SK-N-SH (cell line): Measurements from ENCODE around the gene AP3D1. TPM values are rescaled to one million over a fixed set of nuclear protein-coding genes. Genes with fewer than 3 reads are reported as not detected.

Source experiments
- CTCF ChIA-PET: fragments of 300-600, 350-600 bp; formaldehyde crosslinking; extraction: SDS; loops from one replicate; lab custom pipeline; 2021; lab: Yijun Ruan, JAX
- POLR2A ChIA-PET: fragments of 350-600 bp; sonication (Branson Sonifier 250); formaldehyde crosslinking; extraction: SDS; loops from one replicate; lab custom pipeline; 2020; ENCODE audit warnings: antibody characterized with exemption, inconsistent platforms; lab: Yijun Ruan, JAX
- DNase-seq: peaks from one replicate; pipeline ENCODE4 v3.0.0; 2012
- H2AFZ ChIP-seq: fragments of 200-600 bp; sonication (generic); 2 replicates; pipeline ENCODE4 v1.8.1; 2016; ENCODE audit warnings: antibody characterized with exemption, mild to moderate bottlenecking, low read depth
- H3F3A ChIP-seq: fragments of 200-600 bp; sonication (generic); replicated peaks from 2 replicates; pipeline ENCODE3; 2016; ENCODE audit warnings: antibody characterized with exemption, mild to moderate bottlenecking; ENCODE audit not compliant: insufficient read depth
- H3K27ac ChIP-seq, 2 experiments: fragments of 200-500 bp in 1 of 2; fragments of 200-600 bp in 1 of 2; sonication (Bioruptor generic) in 1 of 2; sonication (generic), shearing (Covaris generic) in 1 of 2; 2 replicates each; pipeline versions ENCODE4 v1.5.1 to v1.6.1; 2014 to 2016; ENCODE audit warnings: low read depth in 2 of 2, inconsistent platforms in 1 of 2, low read length in 1 of 2, mild to moderate bottlenecking in 1 of 2, mixed read lengths in 1 of 2
- H3K27me3 ChIP-seq: fragments of 200-600 bp; sonication (generic), shearing (Covaris generic); 2 replicates; pipeline ENCODE4 v1.6.1; 2016; ENCODE audit warnings: mixed run types; ENCODE audit not compliant: insufficient read depth
- H3K36me3 ChIP-seq, 2 experiments: fragments of 200-500 bp in 1 of 2; fragments of 200-600 bp in 1 of 2; sonication (Bioruptor generic) in 1 of 2; sonication (generic) in 1 of 2; replicated peaks in 1 of 2; 2 replicates each; pipeline versions ENCODE3 to v1.5.1; 2014 to 2016; ENCODE audit warnings: low read length in 1 of 2, mild to moderate bottlenecking in 1 of 2; ENCODE audit not compliant: insufficient read depth in 2 of 2, control insufficient read depth in 1 of 2
- H3K4me1 ChIP-seq, 2 experiments: fragments of 200-500 bp in 1 of 2; fragments of 200-600 bp in 1 of 2; sonication (Bioruptor generic) in 1 of 2; sonication (generic), shearing (Covaris generic) in 1 of 2; 2 replicates each; pipeline versions ENCODE4 v1.5.1 to v1.6.1; 2014 to 2016; ENCODE audit warnings: low read depth in 1 of 2, low read length in 1 of 2, mixed run types in 1 of 2; ENCODE audit not compliant: insufficient read depth in 2 of 2, control insufficient read depth in 1 of 2
- H3K4me2 ChIP-seq: fragments of 200-600 bp; sonication (generic), shearing (Covaris generic); 2 replicates; pipeline ENCODE4 v1.6.1; 2017; ENCODE audit warnings: mixed run types
- H3K4me3 ChIP-seq, 2 experiments: fragments of 200-500 bp in 1 of 2; fragments of 200-600 bp in 1 of 2; sonication (Bioruptor generic) in 1 of 2; sonication (generic), shearing (Covaris generic) in 1 of 2; 2 replicates each; pipeline versions ENCODE4 v1.5.1 to v1.8.1; 2014 to 2016; ENCODE audit warnings: low read depth in 2 of 2, inconsistent platforms in 1 of 2, low read length in 1 of 2, mild to moderate bottlenecking in 1 of 2, mixed read lengths in 1 of 2, moderate library complexity in 1 of 2
- H3K79me2 ChIP-seq: fragments of 200-600 bp; sonication (generic); 2 replicates; pipeline ENCODE4 v1.8.1; 2017; ENCODE audit warnings: mild to moderate bottlenecking; ENCODE audit not compliant: insufficient read depth
- H3K9ac ChIP-seq: fragments of 200-600 bp; sonication (generic); 2 replicates; pipeline ENCODE4 v1.6.1; 2017; ENCODE audit warnings: mixed run types
- H3K9me2 ChIP-seq: fragments of 200-600 bp; sonication (generic); 2 replicates; pipeline ENCODE4 v1.6.1; 2017; ENCODE audit warnings: mixed run types
- H3K9me3 ChIP-seq: fragments of 200-600 bp; sonication (generic); 2 replicates; pipeline ENCODE4 v1.6.1; 2017; ENCODE audit warnings: mixed run types, mild to moderate bottlenecking, moderate library complexity
- H4K20me1 ChIP-seq: fragments of 200-600 bp; sonication (generic); 2 replicates; pipeline ENCODE4 v1.6.1; 2017; ENCODE audit warnings: mild to moderate bottlenecking, mixed run types; ENCODE audit not compliant: insufficient read depth
- CHD2 ChIP-seq: fragments of 150-350 bp; IDR thresholded peaks from 2 replicates; pipeline ENCODE4 v1.6.1; 2018; ENCODE audit warnings: low read length; ENCODE audit not compliant: partially characterized antibody
- ELF1 ChIP-seq: IDR thresholded peaks from 2 replicates; pipeline ENCODE4 v1.4.0; 2012
- EP300 ChIP-seq, 2 experiments: IDR thresholded peaks; 2 replicates each; pipeline versions ENCODE4 v1.4.0 to v1.6.1; 2012; ENCODE audit warnings: borderline replicate concordance in 1 of 2, low read depth in 1 of 2, low read length in 1 of 2
- EZH2phosphoT487 ChIP-seq: fragments of 200-600 bp; sonication (generic); IDR thresholded peaks from 2 replicates; pipeline ENCODE4 v1.6.1; 2017; ENCODE audit warnings: low read depth, mixed run types, mild to moderate bottlenecking, antibody characterized with exemption, moderate library complexity, borderline replicate concordance
- FOXM1 ChIP-seq: IDR thresholded peaks from 2 replicates; pipeline ENCODE4 v1.4.0; 2012; ENCODE audit warnings: low read depth, mild to moderate bottlenecking
- GABPA ChIP-seq: IDR thresholded peaks from 2 replicates; pipeline ENCODE4 v1.4.0; 2012; ENCODE audit warnings: low read depth, mild to moderate bottlenecking
- GATA2 ChIP-seq: sonication (generic); formaldehyde crosslinking; IDR thresholded peaks from 2 replicates; pipeline ENCODE4 v1.5.0; 2020; ENCODE audit warnings: mild to moderate bottlenecking, missing genetic modification reagents
- JUND ChIP-seq: IDR thresholded peaks from 2 replicates; pipeline ENCODE4 v1.4.0; 2012
- MEF2A ChIP-seq: IDR thresholded peaks from 2 replicates; pipeline ENCODE4 v1.4.0; 2012; ENCODE audit warnings: low read depth, borderline replicate concordance
- MXI1 ChIP-seq: IDR thresholded peaks from 2 replicates; pipeline ENCODE4 v1.6.1; 2012; ENCODE audit warnings: mild to moderate bottlenecking, low read depth, low read length, improper control_type of control experiment
- NRF1 ChIP-seq: IDR thresholded peaks from 2 replicates; pipeline ENCODE4 v1.6.1; 2012; ENCODE audit warnings: low read depth, mild to moderate bottlenecking, low read length
- POLR2AphosphoS5 ChIP-seq: IDR thresholded peaks from 2 replicates; pipeline ENCODE4 v1.6.1; 2012; ENCODE audit warnings: low read depth, low read length
- RFX5 ChIP-seq: IDR thresholded peaks from 2 replicates; pipeline ENCODE4 v1.6.1; 2012; ENCODE audit warnings: mild to moderate bottlenecking, improper control_type of control experiment, low read length
- SIN3A ChIP-seq: IDR thresholded peaks from 2 replicates; pipeline ENCODE4 v1.6.1; 2012; ENCODE audit warnings: low read depth, mild to moderate bottlenecking, low read length, moderate library complexity, borderline replicate concordance
- TAF1 ChIP-seq: IDR thresholded peaks from 2 replicates; pipeline ENCODE4 v1.6.1; 2012; ENCODE audit warnings: low read depth, mild to moderate bottlenecking, low read length, moderate library complexity, borderline replicate concordance
- TCF12 ChIP-seq: IDR thresholded peaks from 2 replicates; pipeline ENCODE4 v1.4.0; 2012
- YY1 ChIP-seq: IDR thresholded peaks from 2 replicates; pipeline ENCODE4 v1.4.0; 2012; ENCODE audit warnings: low read depth, mild to moderate bottlenecking
- ZBTB33 ChIP-seq: IDR thresholded peaks from 2 replicates; pipeline ENCODE4 v1.4.0; 2012; ENCODE audit warnings: low read depth, borderline replicate concordance
- WGBS: methylation state at CpG from one replicate; pipeline ENCODE4 v1.1.6; 2017; ENCODE audit warnings: low lambda C conversion rate; 5-methylcytosine and 5-hydroxymethylcytosine counted together
- polyA plus RNA-seq, 3 experiments: library from polyadenylated mRNA; depleted of rRNA; stranded (reverse); fragments of >200 nt; gene quantifications; 2 replicates each; pipeline ENCODE4 v1.2.3, GENCODE V29; 2012
- TF ChIP-seq, protein P1 (sequence below): fragments of 200-600 bp; sonication (generic); IDR thresholded peaks from 2 replicates; pipeline ENCODE4 v1.6.1; 2017; ENCODE audit warnings: antibody characterized with exemption, mild to moderate bottlenecking, moderate library complexity
- TF ChIP-seq, protein P2 (sequence below): IDR thresholded peaks from 2 replicates; pipeline ENCODE4 v1.6.1; 2012; ENCODE audit warnings: mild to moderate bottlenecking, low read depth, low read length, moderate library complexity
- TF ChIP-seq, protein P3 (sequence below): IDR thresholded peaks from 2 replicates; pipeline ENCODE4 v1.4.0; 2012; ENCODE audit warnings: low read depth
- TF ChIP-seq, protein P4 (sequence below): IDR thresholded peaks from 2 replicates; pipeline ENCODE4; 2012

Gene AP3D1
- polyA plus RNA-seq, 1 of the 3 experiments (the other 2 are of a cell fraction) = 127 TPM

GRCh38 chr19:2166741-2167738 lies 15.7 kb upstream of the AP3D1 start:
- peaks cover 45% of the 10 kb centered on the region for H3F3A ChIP-seq
- peak overlapping the region; percentile 79 for H3K4me2 ChIP-seq
- peaks cover 48% of the 10 kb centered on the region for H4K20me1 ChIP-seq
- H3K9me2 ChIP-seq = no peaks in the 10 kb centered on the region
- H3K27ac ChIP-seq = peak overlapping the region; percentile 62 to 90
- peak; percentile 89 for DNase-seq
- peaks cover 81% of the 10 kb centered on the region for H3K79me2 ChIP-seq
- no peak overlapping the region for H2AFZ ChIP-seq
- peak overlapping the region; percentile 24; the same call in 1 of the 2 replicates for H3K9ac ChIP-seq
- 36% methylated on average over 23 of the region's 35 CpGs for WGBS
- peaks cover 45 to 46% of the 10 kb centered on the region in 2 experiments for H3K4me1 ChIP-seq
- H3K4me3 ChIP-seq = 0 out of 4 replicates have a peak overlapping the region, but pooled peaks of 1 of the 2 experiments have one; percentile 32
- ChIA-PET CTCF (interaction anchor here (0.7 to 1.5 kb wide), 3 partner anchors 11 to 19 kb away, joined by 3 to 6 read pairs (median 4); no protein-coding TSS in a partner anchor), POLR2A (no interaction called here)
- no peaks in the 10 kb centered on the region for H3K9me3 ChIP-seq
- H3K36me3 ChIP-seq = no peaks in the 10 kb centered on the region
- H3K27me3 ChIP-seq = no peaks in the 10 kb centered on the region
- TF ChIP-seq FOXM1 = no peak
- TF ChIP-seq GABPA = no peak
- no peak for TF ChIP-seq EZH2phosphoT487
- no peak for TF ChIP-seq RFX5
- TF ChIP-seq TCF12 = no peak
- TF ChIP-seq MXI1 = peak; percentile 88
- TF ChIP-seq YY1 = no peak
- TF ChIP-seq ELF1 = no peak
- TF ChIP-seq, protein P1, sequence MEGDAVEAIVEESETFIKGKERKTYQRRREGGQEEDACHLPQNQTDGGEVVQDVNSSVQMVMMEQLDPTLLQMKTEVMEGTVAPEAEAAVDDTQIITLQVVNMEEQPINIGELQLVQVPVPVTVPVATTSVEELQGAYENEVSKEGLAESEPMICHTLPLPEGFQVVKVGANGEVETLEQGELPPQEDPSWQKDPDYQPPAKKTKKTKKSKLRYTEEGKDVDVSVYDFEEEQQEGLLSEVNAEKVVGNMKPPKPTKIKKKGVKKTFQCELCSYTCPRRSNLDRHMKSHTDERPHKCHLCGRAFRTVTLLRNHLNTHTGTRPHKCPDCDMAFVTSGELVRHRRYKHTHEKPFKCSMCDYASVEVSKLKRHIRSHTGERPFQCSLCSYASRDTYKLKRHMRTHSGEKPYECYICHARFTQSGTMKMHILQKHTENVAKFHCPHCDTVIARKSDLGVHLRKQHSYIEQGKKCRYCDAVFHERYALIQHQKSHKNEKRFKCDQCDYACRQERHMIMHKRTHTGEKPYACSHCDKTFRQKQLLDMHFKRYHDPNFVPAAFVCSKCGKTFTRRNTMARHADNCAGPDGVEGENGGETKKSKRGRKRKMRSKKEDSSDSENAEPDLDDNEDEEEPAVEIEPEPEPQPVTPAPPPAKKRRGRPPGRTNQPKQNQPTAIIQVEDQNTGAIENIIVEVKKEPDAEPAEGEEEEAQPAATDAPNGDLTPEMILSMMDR = no peak
- no peak for TF ChIP-seq CHD2
- TF ChIP-seq POLR2AphosphoS5 = no peak
- TF ChIP-seq, protein P2, sequence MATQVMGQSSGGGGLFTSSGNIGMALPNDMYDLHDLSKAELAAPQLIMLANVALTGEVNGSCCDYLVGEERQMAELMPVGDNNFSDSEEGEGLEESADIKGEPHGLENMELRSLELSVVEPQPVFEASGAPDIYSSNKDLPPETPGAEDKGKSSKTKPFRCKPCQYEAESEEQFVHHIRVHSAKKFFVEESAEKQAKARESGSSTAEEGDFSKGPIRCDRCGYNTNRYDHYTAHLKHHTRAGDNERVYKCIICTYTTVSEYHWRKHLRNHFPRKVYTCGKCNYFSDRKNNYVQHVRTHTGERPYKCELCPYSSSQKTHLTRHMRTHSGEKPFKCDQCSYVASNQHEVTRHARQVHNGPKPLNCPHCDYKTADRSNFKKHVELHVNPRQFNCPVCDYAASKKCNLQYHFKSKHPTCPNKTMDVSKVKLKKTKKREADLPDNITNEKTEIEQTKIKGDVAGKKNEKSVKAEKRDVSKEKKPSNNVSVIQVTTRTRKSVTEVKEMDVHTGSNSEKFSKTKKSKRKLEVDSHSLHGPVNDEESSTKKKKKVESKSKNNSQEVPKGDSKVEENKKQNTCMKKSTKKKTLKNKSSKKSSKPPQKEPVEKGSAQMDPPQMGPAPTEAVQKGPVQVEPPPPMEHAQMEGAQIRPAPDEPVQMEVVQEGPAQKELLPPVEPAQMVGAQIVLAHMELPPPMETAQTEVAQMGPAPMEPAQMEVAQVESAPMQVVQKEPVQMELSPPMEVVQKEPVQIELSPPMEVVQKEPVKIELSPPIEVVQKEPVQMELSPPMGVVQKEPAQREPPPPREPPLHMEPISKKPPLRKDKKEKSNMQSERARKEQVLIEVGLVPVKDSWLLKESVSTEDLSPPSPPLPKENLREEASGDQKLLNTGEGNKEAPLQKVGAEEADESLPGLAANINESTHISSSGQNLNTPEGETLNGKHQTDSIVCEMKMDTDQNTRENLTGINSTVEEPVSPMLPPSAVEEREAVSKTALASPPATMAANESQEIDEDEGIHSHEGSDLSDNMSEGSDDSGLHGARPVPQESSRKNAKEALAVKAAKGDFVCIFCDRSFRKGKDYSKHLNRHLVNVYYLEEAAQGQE = no peak
- peak in 1 of 2 experiments; percentile 48; a peak in 2 of 4 replicates for TF ChIP-seq EP300 (IDR thresholded peaks at IDR 0.05; ENCODE audit: borderline replicate concordance in 1 of 2, low read depth in 1 of 2, low read length in 1 of 2)
- TF ChIP-seq GATA2 = no peak
- TF ChIP-seq TAF1 = peak; percentile 27; the same call in 1 of the 2 replicates
- TF ChIP-seq SIN3A = no peak
- TF ChIP-seq, protein P3, sequence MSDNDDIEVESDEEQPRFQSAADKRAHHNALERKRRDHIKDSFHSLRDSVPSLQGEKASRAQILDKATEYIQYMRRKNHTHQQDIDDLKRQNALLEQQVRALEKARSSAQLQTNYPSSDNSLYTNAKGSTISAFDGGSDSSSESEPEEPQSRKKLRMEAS = peak; percentile 34
- TF ChIP-seq NRF1 = no peak
- TF ChIP-seq, protein P4, sequence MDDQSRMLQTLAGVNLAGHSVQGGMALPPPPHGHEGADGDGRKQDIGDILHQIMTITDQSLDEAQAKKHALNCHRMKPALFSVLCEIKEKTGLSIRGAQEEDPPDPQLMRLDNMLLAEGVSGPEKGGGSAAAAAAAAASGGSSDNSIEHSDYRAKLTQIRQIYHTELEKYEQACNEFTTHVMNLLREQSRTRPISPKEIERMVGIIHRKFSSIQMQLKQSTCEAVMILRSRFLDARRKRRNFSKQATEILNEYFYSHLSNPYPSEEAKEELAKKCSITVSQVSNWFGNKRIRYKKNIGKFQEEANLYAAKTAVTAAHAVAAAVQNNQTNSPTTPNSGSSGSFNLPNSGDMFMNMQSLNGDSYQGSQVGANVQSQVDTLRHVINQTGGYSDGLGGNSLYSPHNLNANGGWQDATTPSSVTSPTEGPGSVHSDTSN = 0 out of 2 replicates have a peak, but pooled peaks have one; percentile 15
- TF ChIP-seq ZBTB33 = no peak
- no peak for TF ChIP-seq JUND
- TF ChIP-seq MEF2A = no peak
